Right lobe of liver (tissue), 6 donors: Measurements from ENCODE around the gene SEZ6L. TPM values are rescaled to one million over a fixed set of nuclear protein-coding genes. Genes with fewer than 3 reads are reported as not detected.

ENCODE experiments used
- ATAC-seq, 4 donors: fragments of 200-7000 bp; cut with Tn5 transposase; one replicate each; pipeline ENCODE4 v1.9.1; 2020; ENCODE audit warnings: mild to moderate bottlenecking in 4 of 4, moderate library complexity in 4 of 4
- DNase-seq, 3 donors: peaks; one replicate each; pipeline ENCODE4 v3.0.0-alpha.2; 2020
- H3K27ac ChIP-seq, 3 donors: fragments of 200-600 bp; one replicate each; pipeline ENCODE4 v1.8.0; 2022
- H3K27me3 ChIP-seq, 2 donors: fragments of 200-600 bp; one replicate each; pipeline ENCODE4 v1.8.0; 2022
- H3K36me3 ChIP-seq, 4 donors: fragments of 200-600 bp; sonication (generic) in 1 of 4; one replicate each; pipeline versions ENCODE4 v1.5.1 to v1.8.0; 2017 to 2022; ENCODE audit warnings: control low read depth in 1 of 4
- H3K4me1 ChIP-seq, 4 donors: fragments of 200-600 bp; sonication (generic) in 1 of 4; one replicate each; pipeline versions ENCODE4 v1.5.1 to v1.8.0; 2017 to 2022; ENCODE audit warnings: control low read depth in 1 of 4
- H3K4me3 ChIP-seq, 3 donors: fragments of 200-600 bp; one replicate each; pipeline ENCODE4 v1.8.0; 2022
- H3K9me3 ChIP-seq, 4 donors: fragments of 200-600 bp; sonication (generic) in 1 of 4; one replicate each; pipeline versions ENCODE4 v1.5.1 to v1.8.0; 2017 to 2022; ENCODE audit warnings: control low read depth in 1 of 4
- CTCF ChIP-seq, 4 donors: fragments of 200-600 bp in 3 of 4; fragments of 450-650 bp in 1 of 4; IDR thresholded peaks; one replicate each; pipeline versions ENCODE4 v1.5.1 to v1.8.0; 2016 to 2022; ENCODE audit warnings: antibody characterized with exemption in 4 of 4, mild to moderate bottlenecking in 2 of 4
- POLR2A ChIP-seq: fragments of 450-650 bp; IDR thresholded peaks from one replicate; pipeline ENCODE4 v1.6.1; 2017; ENCODE audit warnings: antibody characterized with exemption, mild to moderate bottlenecking
- WGBS: methylation state at CpG from one replicate; pipeline ENCODE4 v1.1.6; 2018; ENCODE audit warnings: low coverage, low lambda C conversion rate; ENCODE audit not compliant: insufficient coverage; ENCODE audit errors: missing lambda C conversion rate; 5-methylcytosine and 5-hydroxymethylcytosine counted together
- intact Hi-C, 2 donors: fragments of 100-400 bp; cut with DNase I; formaldehyde crosslinking; loops; one replicate each; pipeline versions ENCODE4 v1.11.2 to v1.14.1; 2022
- total RNA-seq, 6 experiments: library from RNA; depleted of rRNA in 2 of 6; stranded (reverse); fragments of >200 nt in 2 of 6; fragmentation: NEBNext Ultra II Directional in 3 of 6; extraction: Animal tissue kit (Norgen Biotek cat#: 25700) in 3 of 6; gene quantifications; one replicate each; pipeline versions ENCODE4 v1.1.0 to v1.2.4, GENCODE V29; 2016 to 2023
- donor health status: DM: no; HTN: yes; CAD: no.
- donor health status: DM: no; HTN: no; CAD: no.
- donor health status: DM: no; HTN: no; CAD: no.
- donor health status: DM: no; HTN: yes; CAD: no.
- donor health status: DM: no; HTN: yes; CAD: no.

The SEZ6L gene
- total RNA-seq, 6 experiments from 2014 or later, result 0.13 TPM; not detected in 5

- TF ChIP-seq CTCF (IDR thresholded peaks at IDR 0.05) (peak; percentile 66 to 96 (median 90)), POLR2A (no peak)
- 6% methylated on average over 16 of the region's 17 CpGs for WGBS
- ATAC-seq, result peak; percentile 63 to 80 (median 72)
- peaks cover 0 to 4% (median 0%) of the 10 kb centered on the region in 4 donors for H3K4me1 ChIP-seq
- peaks cover 0 to 3% of the 10 kb centered on the region in 2 donors for H3K27me3 ChIP-seq
- no peaks in the 10 kb centered on the region for H3K9me3 ChIP-seq
- H3K4me3 ChIP-seq, result no peak overlapping the region
- no peak overlapping the region for H3K27ac ChIP-seq
- intact Hi-C loops, result loop anchor here in 1 of 2 donors (10.0 kb wide), 1 partner anchor 304 kb away; no protein-coding TSS in a partner anchor
- no peaks in the 10 kb centered on the region for H3K36me3 ChIP-seq
- DNase-seq, result peak in 2 of 3 donors; percentile 38 to 60
These were observed 191.1 kb downstream of the SEZ6L start for GRCh38 chr22:26360169-26360885.

GRCh38 chr22:26362471-26362870 lies 193.2 kb downstream of the SEZ6L start:
- Histone ChIP-seq H3K27me3 (peaks cover 0 to 3% of the 10 kb centered on the region in 2 donors), H3K4me3 (no peak overlapping the region), H3K4me1 (peaks cover 0 to 4% (median 0%) of the 10 kb centered on the region in 4 donors), H3K36me3 (no peaks in the 10 kb centered on the region), H3K27ac (no peak overlapping the region), H3K9me3 (no peaks in the 10 kb centered on the region)
- no peak for DNase-seq
- intact Hi-C loops, result loop anchor here in 1 of 2 donors (10.0 kb wide), 1 partner anchor 302 kb away; no protein-coding TSS in a partner anchor
- 63% methylated on average over 3 of the region's 3 CpGs for WGBS
- ATAC-seq, result no peak
- TF ChIP-seq CTCF (IDR thresholded peaks at IDR 0.05) (no peak), POLR2A (no peak)

- H3K36me3 ChIP-seq, result no peaks in the 10 kb centered on the region
- intact Hi-C loops, result loop anchor here in 1 of 2 donors (10.0 kb wide), 1 partner anchor 300 kb away; no protein-coding TSS in a partner anchor
- ATAC-seq (peak; percentile 94 to 98 (median 98)), DNase-seq (peak; percentile 55 to 61 (median 59))
- H3K9me3 ChIP-seq, result no peaks in the 10 kb centered on the region
- H3K4me3 ChIP-seq, result no peak overlapping the region
- H3K4me1 ChIP-seq, result peaks cover 0 to 4% (median 0%) of the 10 kb centered on the region in 4 donors
- WGBS, result 24% methylated on average over 12 of the region's 12 CpGs
- H3K27ac ChIP-seq, result no peak overlapping the region
- H3K27me3 ChIP-seq, result peaks cover 0 to 3% of the 10 kb centered on the region in 2 donors
- TF ChIP-seq CTCF (IDR thresholded peaks at IDR 0.05) (peak; percentile 57 to 72 (median 70)), POLR2A (no peak)
These were observed 195.1 kb downstream of the SEZ6L start for GRCh38 chr22:26364066-26365015.

GRCh38 chr22:26367402-26368245 lies 198.4 kb downstream of the SEZ6L start:
- no peak for TF ChIP-seq POLR2A
- TF ChIP-seq CTCF (IDR thresholded peaks at IDR 0.05), result peak; percentile 59 to 86 (median 74)
- DNase-seq, result no peak

More at GRCh38 chr22:26367402-26368245, 198.4 kb downstream of the SEZ6L start:
- Histone ChIP-seq H3K27ac (no peak overlapping the region), H3K9me3 (no peaks in the 10 kb centered on the region), H3K27me3 (no peaks in the 10 kb centered on the region), H3K36me3 (no peaks in the 10 kb centered on the region), H3K4me3 (no peak overlapping the region), H3K4me1 (no peaks in the 10 kb centered on the region)
- ATAC-seq, result peak in 3 of 4 donors; percentile 25 to 56 (median 42)
- intact Hi-C loops, result loop anchor here in 1 of 2 donors (10.0 kb wide), 1 partner anchor 297 kb away; no protein-coding TSS in a partner anchor
- WGBS, result 17% methylated on average over 14 of the region's 19 CpGs
